SU-DHL-6 (cell line): ENCODE measurements around the gene MGMT.

Experiments used
- H2AFZ ChIP-seq: fragments of 200-600 bp; sonication (generic); 2 replicates; pipeline ENCODE4 v1.6.1; 2014; ENCODE audit warnings: low read depth, mild to moderate bottlenecking, moderate library complexity, mixed read lengths, antibody characterized with exemption, low read length; ENCODE audit not compliant: severe bottlenecking
- H3F3A ChIP-seq: fragments of 200-600 bp; shearing (Covaris generic); 2 replicates; pipeline ENCODE4 v1.6.0; 2016; ENCODE audit warnings: antibody characterized with exemption, mild to moderate bottlenecking; ENCODE audit not compliant: insufficient read depth
- H3K27ac ChIP-seq: fragments of 200-600 bp; sonication (generic); 2 replicates; pipeline ENCODE4 v1.5.1; 2016; ENCODE audit warnings: low read depth, mild to moderate bottlenecking, low read length, moderate library complexity, mixed read lengths
- H3K27me3 ChIP-seq: fragments of 200-600 bp; sonication (generic), shearing (Covaris generic); 2 replicates; pipeline ENCODE4 v1.6.0; 2014; ENCODE audit warnings: mild to moderate bottlenecking, low read length
- H3K36me3 ChIP-seq: fragments of 200-600 bp; sonication (generic); 2 replicates; pipeline ENCODE4 v1.6.1; 2014; ENCODE audit warnings: mild to moderate bottlenecking, low read length, mixed read lengths
- H3K4me2 ChIP-seq: fragments of 300-600, 200-600 bp; shearing (Covaris generic), sonication (generic); 2 replicates; pipeline ENCODE4 v1.6.0; 2014; ENCODE audit warnings: low read length, low read depth, mild to moderate bottlenecking; ENCODE audit not compliant: poor library complexity, severe bottlenecking
- H3K4me3 ChIP-seq: fragments of 200-600 bp; sonication (generic); 2 replicates; pipeline ENCODE4 v1.5.1; 2014; ENCODE audit warnings: antibody characterized with exemption, low read length, mild to moderate bottlenecking, mixed read lengths; ENCODE audit not compliant: insufficient read depth, poor library complexity, severe bottlenecking
- H3K79me2 ChIP-seq: fragments of 200-600 bp; sonication (generic); 2 replicates; pipeline ENCODE4 v1.6.1; 2014; ENCODE audit warnings: mild to moderate bottlenecking, low read length, moderate library complexity; ENCODE audit not compliant: insufficient read depth
- H3K9ac ChIP-seq: fragments of 200-600 bp; sonication (generic); 2 replicates; pipeline ENCODE4 v1.7.0; 2014; ENCODE audit warnings: mild to moderate bottlenecking, low read length
- H3K9me2 ChIP-seq: fragments of 200-600 bp; sonication (generic); replicated peaks from 2 replicates; pipeline ENCODE4 v1.6.1; 2014; ENCODE audit warnings: low read length; ENCODE audit not compliant: insufficient read depth
- H3K9me3 ChIP-seq: fragments of 200-600 bp; sonication (generic); 2 replicates; pipeline ENCODE4 v1.6.1; 2014; ENCODE audit warnings: low read length, mixed read lengths; ENCODE audit not compliant: insufficient read depth
- H4K20me1 ChIP-seq: fragments of 200-600 bp; sonication (generic); 2 replicates; pipeline ENCODE4 v1.6.1; 2014; ENCODE audit warnings: low read depth, mild to moderate bottlenecking, antibody characterized with exemption, low read length, moderate library complexity, mixed read lengths
- CTCF ChIP-seq: fragments of 200-600 bp; sonication (generic); IDR thresholded peaks from one replicate; pipeline ENCODE4 v1.5.1; 2017; ENCODE audit warnings: antibody characterized with exemption, mild to moderate bottlenecking, low read length, moderate library complexity; ENCODE audit not compliant: insufficient read depth, poor library complexity, severe bottlenecking
- EZH2phosphoT487 ChIP-seq: fragments of 200-600 bp; sonication (generic), shearing (Covaris generic); conservative IDR thresholded peaks from 2 replicates; pipeline ENCODE4 v1.6.1; 2018; ENCODE audit warnings: mild to moderate bottlenecking, antibody characterized with exemption, low read length, moderate library complexity, mixed read lengths

MGMT gene

GRCh38 chr10:129788215-129788614 lies 321.2 kb downstream of the MGMT start:
- TF ChIP-seq CTCF (no peak), EZH2phosphoT487 (no peak)
- Histone ChIP-seq H3K79me2 (no peaks in the 10 kb centered on the region), H3K4me3 (no peak overlapping the region), H3K27me3 (no peaks in the 10 kb centered on the region), H3K9me3 (no peaks in the 10 kb centered on the region), H4K20me1 (no peaks in the 10 kb centered on the region), H3K4me2 (no peak overlapping the region), H3K9me2 (no peaks in the 10 kb centered on the region), H3K27ac (no peak overlapping the region), H3F3A (no peaks in the 10 kb centered on the region), H3K36me3 (no peaks in the 10 kb centered on the region), H2AFZ (no peak overlapping the region), H3K9ac (no peak overlapping the region)

GRCh38 chr10:129790715-129791446 lies 323.8 kb downstream of the MGMT start:
- no peak overlapping the region for H3K4me3 ChIP-seq
- TF ChIP-seq EZH2phosphoT487 (no peak), CTCF (no peak)

GRCh38 chr10:129792141-129792540 lies 325.1 kb downstream of the MGMT start:
- no peaks in the 10 kb centered on the region for H3K79me2 ChIP-seq
- no peaks in the 10 kb centered on the region for H3F3A ChIP-seq
- H3K9me3 ChIP-seq: no peaks in the 10 kb centered on the region
- H2AFZ ChIP-seq: no peak overlapping the region
- H3K4me2 ChIP-seq: no peak overlapping the region
- H3K9ac ChIP-seq: no peak overlapping the region
- TF ChIP-seq EZH2phosphoT487 (no peak), CTCF (no peak)
- H3K27ac ChIP-seq: no peak overlapping the region
- H4K20me1 ChIP-seq: no peaks in the 10 kb centered on the region
- no peaks in the 10 kb centered on the region for H3K36me3 ChIP-seq
- no peaks in the 10 kb centered on the region for H3K9me2 ChIP-seq
- H3K4me3 ChIP-seq: no peak overlapping the region
- H3K27me3 ChIP-seq: no peaks in the 10 kb centered on the region

More at GRCh38 chr10:129790715-129791446, 323.8 kb downstream of the MGMT start:
- H3K9me3 ChIP-seq: no peaks in the 10 kb centered on the region
- H3K36me3 ChIP-seq: no peaks in the 10 kb centered on the region
- H3K9ac ChIP-seq: no peak overlapping the region
- H3K27me3 ChIP-seq: no peaks in the 10 kb centered on the region
- no peak overlapping the region for H2AFZ ChIP-seq
- H3K4me2 ChIP-seq: no peak overlapping the region
- no peak overlapping the region for H3K27ac ChIP-seq
- H3F3A ChIP-seq: no peaks in the 10 kb centered on the region
- H3K79me2 ChIP-seq: no peaks in the 10 kb centered on the region
- H4K20me1 ChIP-seq: no peaks in the 10 kb centered on the region
- H3K9me2 ChIP-seq: no peaks in the 10 kb centered on the region
